HG02852 (cell line): ENCODE measurements around the gene PNMA6A.
"Not testable (repeated sequence)": the region's sequence is repeated elsewhere in the genome, so short reads cannot be mapped to it uniquely, and the experiment has no call there.

Experiments
- ATAC-seq: cut with Tn5 transposase; IDR thresholded peaks from one replicate; pipeline ENCODE4 v1.9.1; 2021; ENCODE audit warnings: mild to moderate bottlenecking, moderate library complexity; ENCODE audit not compliant: unreplicated experiment

The PNMA6A gene

GRCh38 chrX:153071909-153072583 is at the start of gene PNMA6A:
Gene PNMA6A (plus strand): TSS chrX:153072454. CDS start chrX:153073063, 609 bp downstream.
- ATAC-seq: not testable (repeated sequence)

- not testable (repeated sequence) for ATAC-seq
These were observed 45.8 kb upstream of the PNMA6A start for GRCh38 chrX:153026501-153026900.

- ATAC-seq: not testable (repeated sequence)
These were observed 43.8 kb upstream of the PNMA6A start for GRCh38 chrX:153028487-153028886.

GRCh38 chrX:153029162-153029561 is 43.1 kb upstream of the PNMA6A start:
- ATAC-seq: no peak

GRCh38 chrX:153029875-153030274 is 42.4 kb upstream of the PNMA6A start:
- ATAC-seq: no peak

GRCh38 chrX:153030801-153031200 is 41.5 kb upstream of the PNMA6A start:
- no peak for ATAC-seq

- ATAC-seq: peak; percentile 82
These were observed 39.7 kb upstream of the PNMA6A start for GRCh38 chrX:153032397-153033118.

GRCh38 chrX:153049093-153049492 is 23.2 kb upstream of the PNMA6A start:
- ATAC-seq: no peak

GRCh38 chrX:153052534-153052933 is 19.7 kb upstream of the PNMA6A start:
- ATAC-seq: no peak

- no peak for ATAC-seq
These were observed 16.1 kb upstream of the PNMA6A start, which contains the start of gene PNMA3 for GRCh38 chrX:153055871-153056749. Gene PNMA3 (plus strand): TSS chrX:153056470. CDS start chrX:153057056, 586 bp downstream.

- ATAC-seq: no peak
These were observed 15.0 kb upstream of the PNMA6A start for GRCh38 chrX:153057281-153057680.

GRCh38 chrX:153059191-153060094 is 12.8 kb upstream of the PNMA6A start:
- ATAC-seq: no peak

- ATAC-seq: no peak
These were observed 12.2 kb upstream of the PNMA6A start for GRCh38 chrX:153060095-153060445.

GRCh38 chrX:153061732-153062131 is 10.5 kb upstream of the PNMA6A start:
- no peak for ATAC-seq

- ATAC-seq: no peak
These were observed 8.9 kb upstream of the PNMA6A start for GRCh38 chrX:153063315-153063714.

- no peak for ATAC-seq
These were observed 8.2 kb upstream of the PNMA6A start for GRCh38 chrX:153064061-153064460.

GRCh38 chrX:153065389-153065788 is 6.9 kb upstream of the PNMA6A start:
- ATAC-seq: no peak

GRCh38 chrX:153066402-153066801 is 5.9 kb upstream of the PNMA6A start:
- not testable (repeated sequence) for ATAC-seq

- not testable (repeated sequence) for ATAC-seq
These were observed 1.1 kb downstream of the PNMA6A start for GRCh38 chrX:153073331-153073730.

GRCh38 chrX:153074262-153074899 is 2.1 kb downstream of the PNMA6A start:
- no peak for ATAC-seq
